OCI-LY1 (cell line): ENCODE results near the gene NAA35.

Source experiments
- H2AFZ ChIP-seq: fragments of 200-600 bp; sonication (generic), shearing (Covaris generic); 2 replicates; pipeline ENCODE4 v1.6.0; 2014; ENCODE audit warnings: antibody characterized with exemption, mild to moderate bottlenecking, low read length
- H3F3A ChIP-seq: fragments of 200-600 bp; sonication (generic), shearing (Covaris generic); 2 replicates; pipeline ENCODE4 v1.6.0; 2014; ENCODE audit warnings: mild to moderate bottlenecking, antibody characterized with exemption, low read length, moderate library complexity; ENCODE audit not compliant: insufficient read depth
- H3K27ac ChIP-seq: fragments of 200-600 bp; sonication (generic); 2 replicates; pipeline ENCODE4 v1.5.1; 2014; ENCODE audit warnings: low read length, mixed run types, mild to moderate bottlenecking, low read depth; ENCODE audit not compliant: poor library complexity, severe bottlenecking
- H3K27me3 ChIP-seq: fragments of 200-600 bp; sonication (generic); 2 replicates; pipeline ENCODE4 v1.6.0; 2014; ENCODE audit warnings: antibody characterized with exemption, mild to moderate bottlenecking, low read length, moderate library complexity; ENCODE audit not compliant: insufficient read depth
- H3K36me3 ChIP-seq: fragments of 200-600 bp; sonication (generic); 2 replicates; pipeline ENCODE4 v1.6.1; 2014; ENCODE audit warnings: mild to moderate bottlenecking, antibody characterized with exemption, low read length, moderate library complexity, mixed read lengths; ENCODE audit not compliant: insufficient read depth
- H3K4me1 ChIP-seq: fragments of 200-600 bp; sonication (generic); 2 replicates; pipeline ENCODE4 v1.5.1; 2014; ENCODE audit warnings: mild to moderate bottlenecking, low read length, moderate library complexity; ENCODE audit not compliant: insufficient read depth, severe bottlenecking
- H3K4me2 ChIP-seq: fragments of 200-600 bp; sonication (generic), shearing (Covaris generic); 2 replicates; pipeline ENCODE4 v1.6.1; 2014; ENCODE audit warnings: low read length
- H3K4me3 ChIP-seq: fragments of 200-600 bp; sonication (generic); 2 replicates; pipeline ENCODE4 v1.5.1; 2014; ENCODE audit warnings: low read length, low read depth, mild to moderate bottlenecking, mixed read lengths; ENCODE audit not compliant: poor library complexity, severe bottlenecking
- H3K79me2 ChIP-seq: fragments of 200-600 bp; shearing (Covaris generic); 2 replicates; pipeline ENCODE4 v1.6.1; 2016; ENCODE audit warnings: mixed run types, low read length, mixed read lengths; ENCODE audit not compliant: insufficient read depth
- H3K9ac ChIP-seq: fragments of 200-600 bp; sonication (generic), shearing (Covaris generic); 2 replicates; pipeline ENCODE4 v1.6.1; 2014; ENCODE audit warnings: mild to moderate bottlenecking, low read length, mixed read lengths
- H3K9me2 ChIP-seq: fragments of 200-600 bp; sonication (generic), shearing (Covaris generic); 2 replicates; pipeline ENCODE4 v1.6.1; 2014; ENCODE audit warnings: low read depth, mild to moderate bottlenecking, low read length, mixed read lengths
- H3K9me3 ChIP-seq: fragments of 200-600 bp; shearing (Covaris generic); 2 replicates; pipeline ENCODE4 v1.6.1; 2014; ENCODE audit warnings: low read length, mixed read lengths
- H4K20me1 ChIP-seq: fragments of 200-600 bp; sonication (generic), shearing (Covaris generic); 2 replicates; pipeline ENCODE4 v1.6.0; 2016; ENCODE audit warnings: mild to moderate bottlenecking, low read length; ENCODE audit not compliant: insufficient read depth
- CTCF ChIP-seq: fragments of 200-600 bp; sonication (generic), shearing (Covaris generic); IDR thresholded peaks from 2 replicates; pipeline ENCODE4 v1.5.1; 2017; ENCODE audit warnings: mild to moderate bottlenecking, antibody characterized with exemption, low read length, moderate library complexity, mixed read lengths
- EZH2 ChIP-seq: fragments of 200-600 bp; sonication (generic), shearing (Covaris generic); IDR thresholded peaks from 2 replicates; pipeline ENCODE4 v1.8.0; 2017; ENCODE audit warnings: borderline replicate concordance, mixed run types, mild to moderate bottlenecking, antibody characterized with exemption, low read length, moderate library complexity, mixed read lengths

The NAA35 gene

GRCh38 chr9:85994191-85994590 is 53.2 kb downstream of the NAA35 start:
- Histone ChIP-seq H3K27ac (no peak overlapping the region), H3K36me3 (0 out of 2 replicates have a peak, but pooled peaks cover 7% of the 10 kb centered on the region), H3K4me3 (no peak overlapping the region), H3K27me3 (no peaks in the 10 kb centered on the region), H3K9me3 (no peaks in the 10 kb centered on the region), H2AFZ (no peak overlapping the region), H3K9ac (no peak overlapping the region), H3F3A (no peaks in the 10 kb centered on the region), H3K4me2 (no peak overlapping the region), H3K4me1 (no peaks in the 10 kb centered on the region), H3K9me2 (no peaks in the 10 kb centered on the region), H3K79me2 (no peaks in the 10 kb centered on the region), H4K20me1 (no peaks in the 10 kb centered on the region)
- TF ChIP-seq CTCF (no peak), EZH2 (no peak)

- no peak for TF ChIP-seq CTCF
- TF ChIP-seq EZH2, result no peak
- H3F3A ChIP-seq, result no peaks in the 10 kb centered on the region
- H3K36me3 ChIP-seq, result 0 out of 2 replicates have a peak, but pooled peaks cover 7% of the 10 kb centered on the region
Measured at GRCh38 chr9:85995097-85995496, 54.2 kb downstream of the NAA35 start.

GRCh38 chr9:85995599-85995998 is 54.7 kb downstream of the NAA35 start:
- Histone ChIP-seq H3K36me3 (0 out of 2 replicates have a peak, but pooled peaks cover 7% of the 10 kb centered on the region), H3K4me3 (no peak overlapping the region), H3K9ac (no peak overlapping the region), H4K20me1 (no peaks in the 10 kb centered on the region), H3K4me2 (no peak overlapping the region), H3K4me1 (no peaks in the 10 kb centered on the region), H2AFZ (no peak overlapping the region), H3K27me3 (no peaks in the 10 kb centered on the region), H3K9me3 (no peaks in the 10 kb centered on the region), H3F3A (no peaks in the 10 kb centered on the region), H3K9me2 (no peaks in the 10 kb centered on the region), H3K79me2 (no peaks in the 10 kb centered on the region), H3K27ac (no peak overlapping the region)
- TF ChIP-seq EZH2 (no peak), CTCF (no peak)

More at GRCh38 chr9:85995097-85995496, 54.2 kb downstream of the NAA35 start:
- no peaks in the 10 kb centered on the region for H3K4me1 ChIP-seq
- no peak overlapping the region for H3K27ac ChIP-seq
- no peak overlapping the region for H3K4me3 ChIP-seq
- H3K79me2 ChIP-seq, result no peaks in the 10 kb centered on the region
- no peaks in the 10 kb centered on the region for H3K9me3 ChIP-seq
- H3K9ac ChIP-seq, result no peak overlapping the region
- no peaks in the 10 kb centered on the region for H3K27me3 ChIP-seq
- no peak overlapping the region for H2AFZ ChIP-seq
- H4K20me1 ChIP-seq, result no peaks in the 10 kb centered on the region
- no peak overlapping the region for H3K4me2 ChIP-seq
- no peaks in the 10 kb centered on the region for H3K9me2 ChIP-seq
